Activated B cell treated with CpG ODN at 0.5 μM for 24 hours (primary cell): ENCODE measurements around the gene OTULINL. TPM values are rescaled to one million over a fixed set of nuclear protein-coding genes. Genes with fewer than 3 reads are reported as not detected.

ENCODE experiments used
- ATAC-seq: fragments of 200-7000 bp; cut with Tn5 transposase; one replicate; pipeline ENCODE4 v1.10.0; 2021; ENCODE audit warnings: low read depth, mild to moderate bottlenecking, moderate library complexity
- CTCF ChIA-PET: fragments of 350-600 bp; sonication (Branson Sonifier 250); formaldehyde crosslinking; loops from one replicate; lab custom pipeline; 2021; ENCODE audit warnings: antibody characterized with exemption; lab: Charles Lee
- POLR2A ChIA-PET: fragments of 350-600 bp; sonication (Branson Sonifier 250); formaldehyde crosslinking; loops from one replicate; lab custom pipeline; 2021; ENCODE audit warnings: antibody characterized with exemption; lab: Charles Lee
- DNase-seq: peaks from one replicate; pipeline ENCODE4 v3.0.0; 2022
- H3K27ac Mint-ChIP-seq: one replicate; pipeline ENCODE4 v1.8.0; 2020; ENCODE audit warnings: mixed read lengths
- H3K27me3 Mint-ChIP-seq: one replicate; pipeline ENCODE4 v1.8.0; 2021; ENCODE audit warnings: mixed read lengths
- H3K36me3 Mint-ChIP-seq: one replicate; pipeline ENCODE4 v1.8.0; 2021; ENCODE audit warnings: low read depth, mixed read lengths
- H3K4me1 Mint-ChIP-seq: one replicate; pipeline ENCODE4 v1.8.0; 2021; ENCODE audit warnings: mixed read lengths
- H3K4me3 Mint-ChIP-seq: one replicate; pipeline ENCODE4 v1.8.0; 2020; ENCODE audit warnings: mild to moderate bottlenecking, mixed read lengths
- H3K9me3 Mint-ChIP-seq: one replicate; pipeline ENCODE4 v1.8.0; 2020; ENCODE audit warnings: mixed read lengths
- CTCF ChIP-seq: fragments of 200-600 bp; IDR thresholded peaks from one replicate; pipeline ENCODE4 v1.8.0; 2022; ENCODE audit warnings: antibody characterized with exemption, mild to moderate bottlenecking
- intact Hi-C: fragments of 100-400 bp; cut with micrococcal nuclease; formaldehyde crosslinking; loops from one replicate; pipeline ENCODE4 v1.15.1; 2024
- total RNA-seq: library from RNA; stranded (reverse); gene quantifications from 2 replicates; pipeline ENCODE4 v1.2.3, GENCODE V29; 2022

OTULINL gene
- total RNA-seq, 1 donor from 2014 or later: 0.69 TPM

GRCh38 chr5:14569948-14570691 lies 11.5 kb upstream of the OTULINL start:
- intact Hi-C loops: no loop called here
- DNase-seq (no peak), ATAC-seq (no peak)
- CTCF ChIA-PET: no interaction called here
- Mint-ChIP-seq H3K9me3 (peaks cover 5% of the 10 kb centered on the region), H3K27me3 (no peaks in the 10 kb centered on the region), H3K4me3 (no peak overlapping the region), H3K27ac (no peak overlapping the region), H3K36me3 (no peaks in the 10 kb centered on the region), H3K4me1 (peaks cover 1% of the 10 kb centered on the region)
- POLR2A ChIA-PET: no interaction called here
- TF ChIP-seq CTCF: no peak

GRCh38 chr5:14571901-14572300 lies 9.7 kb upstream of the OTULINL start:
- ChIA-PET CTCF (no interaction called here), POLR2A (no interaction called here)
- DNase-seq (no peak), ATAC-seq (no peak)
- peaks cover 4% of the 10 kb centered on the region for H3K27me3 Mint-ChIP-seq
- H3K9me3 Mint-ChIP-seq: peaks cover 5% of the 10 kb centered on the region
- H3K4me3 Mint-ChIP-seq: no peak overlapping the region
- H3K36me3 Mint-ChIP-seq: no peaks in the 10 kb centered on the region
- no peak overlapping the region for H3K27ac Mint-ChIP-seq
- peaks cover 2% of the 10 kb centered on the region for H3K4me1 Mint-ChIP-seq
- intact Hi-C loops: no loop called here
- no peak for TF ChIP-seq CTCF

- DNase-seq: no peak
- ChIA-PET CTCF (no interaction called here), POLR2A (no interaction called here)
Measured at GRCh38 chr5:14572385-14572784, 9.2 kb upstream of the OTULINL start.

GRCh38 chr5:14572836-14573235 lies 8.8 kb upstream of the OTULINL start:
- H3K27ac Mint-ChIP-seq: no peak overlapping the region
- CTCF ChIA-PET: no interaction called here
- no peak overlapping the region for H3K4me3 Mint-ChIP-seq
- intact Hi-C loops: no loop called here
- H3K9me3 Mint-ChIP-seq: peaks cover 5% of the 10 kb centered on the region
- peaks cover 2% of the 10 kb centered on the region for H3K4me1 Mint-ChIP-seq
- no peak for DNase-seq
- H3K36me3 Mint-ChIP-seq: no peaks in the 10 kb centered on the region
- ATAC-seq: no peak
- peaks cover 4% of the 10 kb centered on the region for H3K27me3 Mint-ChIP-seq
- POLR2A ChIA-PET: no interaction called here
- no peak for TF ChIP-seq CTCF

More at GRCh38 chr5:14572385-14572784, 9.2 kb upstream of the OTULINL start:
- peaks cover 2% of the 10 kb centered on the region for H3K4me1 Mint-ChIP-seq
- intact Hi-C loops: no loop called here
- no peaks in the 10 kb centered on the region for H3K36me3 Mint-ChIP-seq
- ATAC-seq: no peak
- TF ChIP-seq CTCF: no peak
- H3K4me3 Mint-ChIP-seq: no peak overlapping the region
- peaks cover 4% of the 10 kb centered on the region for H3K27me3 Mint-ChIP-seq
- peaks cover 5% of the 10 kb centered on the region for H3K9me3 Mint-ChIP-seq
- H3K27ac Mint-ChIP-seq: no peak overlapping the region

GRCh38 chr5:14574096-14574495 lies 7.5 kb upstream of the OTULINL start:
- H3K4me3 Mint-ChIP-seq: no peak overlapping the region

More at GRCh38 chr5:14574096-14574495, 7.5 kb upstream of the OTULINL start:
- Mint-ChIP-seq H3K9me3 (peaks cover 5% of the 10 kb centered on the region), H3K36me3 (no peaks in the 10 kb centered on the region), H3K27me3 (peaks cover 11% of the 10 kb centered on the region), H3K4me1 (peaks cover 2% of the 10 kb centered on the region), H3K27ac (no peak overlapping the region)
- no peak for ATAC-seq
- intact Hi-C loops: no loop called here
- ChIA-PET POLR2A (interaction anchor here (0.7 kb wide), 1 partner anchor 210 kb away, joined by 5 read pairs; no protein-coding TSS in a partner anchor), CTCF (no interaction called here)
- TF ChIP-seq CTCF: no peak
- no peak for DNase-seq
